ENCODE results near the gene CRYBA4.

The CRYBA4 gene

DNA sequence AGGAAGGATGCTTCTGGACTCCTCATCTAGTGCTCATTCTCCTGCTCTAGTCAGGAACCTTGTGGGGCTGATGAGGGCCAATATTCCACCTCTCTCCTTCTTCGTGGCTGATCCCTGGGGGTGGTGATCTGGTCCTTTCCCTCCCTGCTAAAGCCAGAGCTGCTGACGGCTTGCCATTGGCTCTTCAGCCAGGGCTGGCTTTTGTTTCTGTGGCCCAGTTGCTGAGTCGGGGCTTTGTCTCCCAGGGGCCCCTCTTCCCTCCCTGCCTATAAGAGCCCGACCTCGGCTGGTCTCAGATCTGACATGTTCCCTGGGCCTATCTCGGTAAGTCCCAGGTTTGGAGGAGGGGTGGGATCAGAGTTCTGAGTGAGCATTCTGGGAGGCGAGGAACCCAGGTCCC is at the start of gene CRYBA4:
Gene CRYBA4, plus strand, starts transcription at position 301 of the 400 bp plus-strand sequence. CDS start 634 bp downstream, outside the sequence.
- DNase-seq = no peak

DNA sequence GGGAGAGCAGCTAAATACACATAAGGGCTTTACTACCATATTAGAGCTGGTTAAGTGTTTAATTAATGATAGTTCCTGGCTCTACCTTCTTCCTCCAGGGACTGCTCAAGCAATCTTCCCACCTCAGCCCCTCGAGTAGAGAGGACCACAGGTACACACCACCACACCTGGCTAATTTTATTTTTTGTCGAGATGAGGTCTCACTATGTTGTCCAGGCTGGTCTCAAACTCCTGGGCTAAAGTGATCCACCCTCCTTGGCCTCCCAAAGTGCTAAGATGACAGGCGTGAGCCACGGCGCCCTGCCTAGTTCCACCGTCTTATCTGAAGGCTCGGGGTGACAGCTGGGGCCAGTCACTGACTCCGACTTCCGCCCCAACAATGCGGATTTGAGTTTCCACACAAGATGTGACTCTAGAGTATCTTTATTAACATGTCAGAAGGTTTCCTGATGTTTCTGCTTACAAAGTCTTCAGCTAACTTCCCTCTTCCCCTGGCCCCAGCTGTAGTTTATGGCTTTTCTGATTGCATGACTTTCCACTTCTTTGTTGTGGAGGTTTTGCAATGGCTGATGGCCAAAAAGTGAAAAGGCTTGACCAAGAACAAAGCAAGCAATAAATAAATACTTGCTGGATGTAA is 48.6 kb upstream of the CRYBA4 start:
- peak; percentile 86 for DNase-seq

DNA sequence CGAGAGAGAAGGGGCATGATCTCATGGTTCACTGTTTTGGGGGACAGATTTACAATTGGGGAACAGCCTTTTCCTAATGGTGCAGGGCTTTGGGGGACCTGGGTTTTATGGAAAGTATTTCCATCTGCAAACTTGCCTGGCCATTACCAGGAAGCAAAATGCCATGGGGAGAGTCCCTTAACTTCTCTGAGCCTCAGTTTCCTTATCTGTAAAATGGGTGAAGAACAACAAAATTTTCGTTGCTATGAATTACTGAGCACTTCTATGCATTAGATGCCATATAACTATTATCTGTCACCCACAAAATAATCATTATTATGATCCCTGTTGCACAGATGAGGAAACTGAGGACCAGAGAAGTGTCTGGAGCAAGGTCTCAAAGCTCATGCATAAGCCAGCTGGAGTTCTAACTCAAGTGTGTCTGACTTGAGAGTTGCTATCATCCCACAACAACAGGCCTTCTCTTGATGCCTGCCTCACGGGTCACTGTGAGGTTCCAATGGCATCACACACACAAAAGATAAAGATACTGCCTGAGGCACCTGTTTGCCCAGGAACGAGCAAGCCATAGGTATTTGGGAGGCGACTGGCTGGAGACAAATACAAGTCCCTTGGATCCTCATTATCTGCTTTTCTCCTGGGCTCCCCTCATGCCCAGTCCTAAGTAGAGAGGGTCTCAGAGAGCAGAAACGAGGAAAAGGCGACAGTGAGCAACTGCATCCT is 47.6 kb upstream of the CRYBA4 start:
- no peak for DNase-seq

DNA sequence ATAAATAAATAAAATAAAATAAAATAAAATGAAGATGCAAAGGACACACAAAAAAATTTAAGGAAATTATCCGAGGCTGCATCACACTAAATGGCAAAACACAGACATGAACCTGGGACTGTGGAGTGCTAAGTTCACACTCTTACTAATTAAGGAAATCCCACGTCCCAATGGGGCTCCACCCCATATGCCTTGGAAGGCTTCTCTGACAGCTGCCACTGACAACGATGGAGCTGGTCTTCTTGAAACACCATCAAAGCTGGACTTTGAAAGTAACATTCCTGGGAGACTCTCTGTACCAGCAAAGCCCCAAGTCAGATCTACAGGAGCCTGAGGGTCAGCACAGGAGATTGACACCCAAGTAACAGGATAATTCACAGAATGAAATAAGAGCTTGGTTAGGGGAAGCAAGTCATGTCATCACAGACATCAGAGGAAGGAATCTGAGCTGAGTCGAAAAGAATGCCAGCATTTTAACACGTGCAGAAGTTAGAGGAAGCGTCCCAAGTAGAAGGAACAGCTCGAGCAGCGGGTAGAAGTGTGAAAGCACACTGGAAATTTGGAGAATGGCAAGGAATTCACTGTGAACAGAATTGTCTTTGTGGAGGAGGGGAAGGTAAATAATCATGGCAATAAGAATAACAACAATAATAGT is 45.6 kb upstream of the CRYBA4 start:
- no peak for DNase-seq

DNA sequence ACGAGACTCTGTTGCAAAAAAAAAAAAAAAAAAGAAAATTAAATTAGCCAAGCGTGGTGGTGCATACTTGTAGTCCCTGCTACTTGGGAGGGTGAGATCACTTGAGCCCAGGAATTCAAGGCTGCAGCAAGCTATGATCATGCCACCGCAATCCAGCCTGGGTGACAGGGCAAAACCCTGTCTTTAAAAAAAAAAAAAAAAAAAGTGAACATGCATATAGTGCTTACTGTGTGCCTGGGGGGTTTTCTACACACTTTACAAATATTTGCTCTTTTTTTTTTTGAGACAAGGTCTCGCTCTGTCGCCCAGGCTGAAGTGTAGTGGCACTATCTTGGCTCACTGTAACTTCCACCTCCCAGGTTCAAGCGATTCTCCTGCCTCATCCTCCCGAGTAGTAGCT is 44.7 kb upstream of the CRYBA4 start:
- DNase-seq = no peak

DNA sequence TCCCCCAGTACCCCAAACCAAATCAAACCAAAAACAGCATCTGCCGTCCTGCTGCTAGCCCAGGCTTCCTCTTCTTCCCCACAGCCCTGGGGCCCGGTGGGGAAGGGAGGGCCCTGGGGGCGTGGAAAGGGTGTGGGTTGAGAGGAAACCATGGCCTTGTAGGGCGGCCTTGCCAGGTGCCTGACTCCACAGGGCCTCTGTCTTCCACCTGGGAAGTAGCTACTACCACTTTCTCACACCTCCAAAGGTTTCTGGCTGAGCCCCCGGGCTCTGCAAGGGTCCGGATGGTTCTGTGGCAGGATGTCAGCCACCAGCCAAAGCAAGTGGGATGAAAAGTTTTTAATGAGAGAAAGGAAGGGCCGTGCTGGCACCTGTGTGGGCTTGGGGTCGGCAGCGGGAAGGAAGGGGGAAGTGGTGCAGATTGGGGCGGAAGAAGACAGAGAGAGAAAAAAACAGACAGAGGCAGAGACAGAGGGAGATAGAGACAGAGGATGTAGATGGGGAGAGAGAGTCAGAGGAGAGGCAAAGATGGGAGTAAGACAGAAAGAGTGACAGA is 42.4 kb upstream of the CRYBA4 start:
- peak; percentile 47 for DNase-seq

DNA sequence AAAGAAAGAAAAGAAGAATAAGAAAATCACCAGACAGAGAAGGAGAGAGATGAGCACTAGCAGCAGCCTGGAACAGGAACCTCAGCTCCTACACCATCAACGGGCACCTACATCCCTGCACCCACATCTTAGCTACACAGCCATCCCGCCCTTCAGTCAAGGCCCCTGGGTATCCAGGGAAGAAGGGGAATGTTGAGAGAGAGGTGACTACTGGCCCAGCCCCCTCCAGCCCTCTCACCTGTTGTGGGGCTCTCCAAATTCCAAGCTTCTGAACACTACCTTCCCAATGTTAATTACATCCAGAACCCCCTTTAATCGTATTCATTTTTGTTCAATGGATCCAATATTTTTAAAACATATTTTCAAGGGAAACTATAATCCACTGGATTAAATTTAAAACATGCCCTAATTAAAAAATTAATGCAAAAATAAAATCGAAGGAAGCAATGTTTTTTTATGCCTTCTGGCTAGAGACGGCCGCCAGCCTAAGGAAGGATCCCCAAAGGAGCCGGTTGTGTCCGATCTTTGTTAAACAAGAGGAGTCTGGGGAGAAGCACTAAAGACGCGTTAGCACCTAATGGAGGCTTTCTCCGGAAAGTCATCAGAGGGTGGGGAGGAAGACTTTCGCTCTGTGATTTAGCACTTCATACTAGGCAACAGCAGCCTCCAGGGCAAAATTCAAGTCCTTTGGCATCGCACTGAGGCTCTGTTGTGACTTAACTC is 41.4 kb upstream of the CRYBA4 start:
- no peak for DNase-seq

DNA sequence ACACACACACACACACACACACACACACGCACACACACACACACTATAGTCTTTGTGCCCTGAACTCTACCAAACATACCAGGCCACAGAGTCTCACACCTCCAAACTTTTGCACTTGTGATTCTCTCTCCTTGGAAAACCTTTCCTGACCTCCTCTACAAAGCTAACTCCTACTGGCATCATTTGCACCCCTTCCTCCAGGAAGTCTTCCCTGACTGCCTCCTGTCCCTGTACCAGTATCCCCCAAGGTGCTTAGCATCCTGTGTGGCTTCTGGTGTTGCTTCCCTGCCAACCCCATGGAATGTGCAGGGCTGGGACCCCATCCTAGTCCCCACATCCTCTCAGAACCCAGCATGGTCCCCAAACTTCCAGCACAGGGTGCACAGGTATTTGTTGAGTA is 40.7 kb upstream of the CRYBA4 start:
- no peak for DNase-seq

DNA sequence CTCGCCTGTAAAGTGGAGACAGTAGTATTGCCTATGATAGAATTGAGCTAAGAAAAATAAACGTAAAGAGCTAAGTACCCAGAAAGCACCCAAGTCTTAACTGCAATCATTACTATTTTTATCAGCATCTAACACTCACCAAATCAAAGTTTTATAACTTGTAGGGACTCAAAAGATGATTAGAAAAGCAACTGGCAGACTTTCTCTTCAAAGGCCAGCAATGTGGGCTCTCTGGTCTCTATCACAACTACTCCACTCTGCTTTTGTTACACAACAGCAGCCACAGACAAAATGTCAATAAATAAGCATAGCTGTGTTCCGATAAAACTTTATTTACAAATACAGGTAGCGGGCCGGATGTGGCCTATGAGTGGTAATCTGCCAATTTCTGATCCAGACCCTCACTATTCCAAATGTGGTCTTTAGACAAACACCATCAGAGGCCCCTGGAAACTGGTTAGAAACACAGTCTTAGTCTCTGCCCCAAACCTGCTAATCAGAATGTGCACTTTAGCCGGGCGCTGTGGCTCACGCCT is 40.1 kb upstream of the CRYBA4 start:
- DNase-seq = peak; percentile 70

DNA sequence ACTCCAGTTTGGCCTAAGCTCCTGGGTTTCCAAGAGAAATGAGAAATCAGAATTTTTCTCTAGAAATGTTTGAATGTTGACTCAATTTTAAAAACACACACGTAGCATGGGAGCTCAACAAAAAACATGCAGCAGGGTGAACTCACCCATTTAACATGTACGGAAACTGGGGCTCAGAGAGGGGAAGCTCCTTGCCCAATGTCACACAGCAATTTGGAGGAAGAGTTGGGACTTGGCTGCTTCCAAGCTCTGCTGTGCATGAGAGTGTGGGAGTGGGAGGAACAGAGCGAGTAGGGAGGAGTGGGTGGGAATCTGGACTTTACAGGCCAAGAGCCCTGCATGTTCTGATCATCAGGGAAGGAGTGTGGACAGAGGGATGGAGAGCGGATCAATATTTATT is 37.8 kb upstream of the CRYBA4 start:
- DNase-seq = no peak

DNA sequence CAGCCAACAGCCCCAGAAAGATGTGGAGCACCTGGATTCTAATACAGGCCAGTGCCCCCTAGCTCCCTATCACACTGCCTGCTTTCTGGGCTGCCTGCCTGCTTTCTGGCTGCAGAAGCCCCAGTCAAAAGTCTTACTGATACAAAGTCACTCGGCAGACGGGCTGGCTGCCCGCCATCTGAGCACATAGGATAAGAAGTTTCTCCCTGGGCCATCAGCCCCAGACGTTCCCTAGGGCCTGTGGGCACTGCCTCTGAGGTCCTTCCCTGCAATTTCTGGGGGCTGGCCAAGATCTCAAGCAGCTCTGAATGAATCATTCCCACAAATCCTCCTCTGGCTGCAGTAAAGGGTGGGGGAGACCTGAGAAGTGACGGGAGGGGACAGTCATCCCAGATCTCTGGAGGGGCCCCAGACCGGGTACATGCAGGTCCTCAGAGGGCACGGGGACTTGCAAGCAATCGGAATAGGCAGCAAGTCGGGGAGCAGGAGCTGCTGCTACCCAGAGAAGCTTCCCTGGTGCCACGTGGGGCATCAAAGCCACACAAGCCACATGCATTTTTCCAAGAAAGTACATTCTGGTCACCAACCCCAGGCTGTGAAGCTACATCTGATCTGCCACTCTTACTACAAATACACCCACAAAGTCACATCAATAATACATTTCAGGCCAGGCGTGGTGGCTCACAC is 36.5 kb upstream of the CRYBA4 start:
- DNase-seq = peak; percentile 99

DNA sequence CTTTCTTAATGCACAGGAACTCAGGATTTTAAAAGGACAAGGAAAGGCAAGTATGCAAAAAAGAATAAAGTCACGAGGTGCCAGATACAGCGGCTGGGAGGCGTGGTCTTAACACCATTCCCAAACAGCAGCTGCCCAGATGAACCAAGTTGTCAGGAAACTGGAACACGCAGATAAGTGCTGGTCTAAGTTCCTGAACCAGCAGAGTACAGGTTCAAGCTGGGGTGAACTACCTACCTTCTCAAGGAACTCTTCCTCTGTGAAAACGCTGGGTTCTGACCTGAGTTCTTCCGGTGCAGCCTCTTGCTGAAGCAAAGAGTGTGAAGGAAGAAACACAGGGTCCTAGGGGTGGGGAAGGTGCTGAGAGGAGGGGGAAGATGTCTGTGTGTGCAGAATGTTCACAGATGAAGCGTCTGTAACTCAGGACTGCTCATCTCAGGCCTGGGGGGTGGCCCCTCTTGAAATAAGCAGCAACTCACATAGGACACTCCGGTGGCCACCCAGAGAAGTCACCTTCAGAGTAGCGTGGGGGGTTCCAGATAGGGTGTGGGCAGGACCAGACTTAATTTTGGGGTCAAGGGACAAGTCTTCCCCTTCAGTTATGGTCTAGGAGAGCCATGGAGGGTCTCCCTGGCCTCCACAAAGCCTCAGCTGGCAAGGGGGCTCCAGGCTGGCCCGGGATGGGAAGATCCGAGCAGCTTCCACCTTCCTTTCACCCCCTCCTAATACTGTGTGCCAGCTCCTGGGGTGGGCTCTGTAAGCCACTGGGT is 35.0 kb upstream of the CRYBA4 start:
- peak; percentile 68 for DNase-seq

DNA sequence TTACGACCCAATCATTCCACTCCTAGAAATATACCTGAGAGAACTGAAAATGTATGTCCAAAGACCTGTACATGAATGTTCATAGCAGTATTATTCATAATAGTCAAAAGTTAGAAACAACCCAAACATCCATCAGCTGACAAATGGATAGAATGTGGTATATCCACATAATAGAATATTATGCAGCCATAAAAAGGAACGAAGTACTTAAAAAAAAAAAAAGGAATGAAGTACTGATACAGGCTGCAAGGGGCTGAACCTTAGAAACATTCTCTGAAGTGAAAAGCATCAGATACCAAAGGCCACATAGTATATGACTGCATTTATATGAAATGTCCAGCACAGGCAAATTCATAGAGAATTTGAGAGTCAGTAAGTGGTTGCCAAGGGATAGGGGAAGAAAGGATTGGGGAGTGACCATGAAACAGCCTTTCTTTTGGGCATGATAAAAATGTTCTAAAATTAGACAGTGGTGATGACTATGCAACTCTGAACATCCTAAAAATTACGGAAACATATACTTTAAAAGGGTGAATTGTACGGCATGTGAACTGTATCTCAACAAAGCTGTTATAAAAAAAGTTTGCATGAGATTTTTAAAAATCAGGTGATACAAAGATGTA is 33.7 kb upstream of the CRYBA4 start:
- DNase-seq = peak; percentile 76

DNA sequence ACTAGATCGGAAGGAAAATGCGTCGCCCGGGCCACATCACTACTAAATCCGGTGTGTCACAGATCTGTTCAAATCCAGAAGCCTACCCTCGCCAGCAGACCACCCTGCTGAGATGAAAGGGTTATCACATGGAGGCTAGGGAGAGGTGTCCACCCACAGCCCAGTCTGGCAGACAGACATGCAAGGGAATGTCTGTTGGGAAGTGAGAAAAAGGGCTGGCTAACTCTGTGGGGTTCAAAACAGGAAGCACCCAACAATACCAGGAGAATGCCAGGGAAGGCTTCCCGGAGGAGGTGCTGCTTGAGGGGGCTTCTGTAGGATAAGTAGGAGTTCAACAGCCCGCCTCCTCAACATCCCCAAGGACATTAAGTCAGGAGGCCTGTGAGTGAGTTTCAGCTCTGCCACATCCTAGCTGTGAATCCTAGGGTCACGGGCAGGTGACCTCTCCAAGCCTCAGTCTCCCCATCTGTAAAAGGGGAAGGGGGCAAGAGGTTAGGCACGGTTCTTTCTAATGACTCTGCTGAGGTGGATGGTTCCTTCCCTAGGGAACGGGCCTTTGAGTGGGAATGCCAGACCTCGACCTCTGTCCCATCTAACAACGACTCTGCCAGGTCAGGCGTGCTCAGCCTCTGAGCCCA is 32.9 kb upstream of the CRYBA4 start:
- peak; percentile 34 for DNase-seq

DNA sequence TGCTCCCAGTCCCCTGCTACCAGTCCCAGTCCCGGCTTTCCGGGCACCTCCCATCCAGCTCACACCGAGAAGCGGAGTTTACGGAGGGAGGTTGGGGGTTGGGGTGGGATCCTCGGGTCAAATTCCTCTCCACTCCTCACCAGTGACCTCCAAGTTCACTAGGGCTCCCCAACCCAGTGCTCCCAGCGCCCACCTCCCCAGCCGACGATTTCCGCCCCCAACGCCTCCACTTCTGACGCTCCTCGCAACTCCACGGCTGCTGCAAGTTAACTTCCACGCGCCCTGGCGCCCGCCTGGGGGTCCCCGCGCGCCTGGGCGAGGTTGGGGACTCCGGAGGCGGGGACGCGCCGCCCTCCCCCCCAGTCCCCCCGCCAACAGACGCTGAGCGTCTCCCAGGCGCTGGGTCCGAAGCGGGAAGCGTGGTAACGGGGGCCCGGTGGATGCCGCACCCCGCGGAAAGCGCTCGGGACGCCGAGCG is 32.4 kb upstream of the CRYBA4 start:
- DNase-seq = peak; percentile 52

DNA sequence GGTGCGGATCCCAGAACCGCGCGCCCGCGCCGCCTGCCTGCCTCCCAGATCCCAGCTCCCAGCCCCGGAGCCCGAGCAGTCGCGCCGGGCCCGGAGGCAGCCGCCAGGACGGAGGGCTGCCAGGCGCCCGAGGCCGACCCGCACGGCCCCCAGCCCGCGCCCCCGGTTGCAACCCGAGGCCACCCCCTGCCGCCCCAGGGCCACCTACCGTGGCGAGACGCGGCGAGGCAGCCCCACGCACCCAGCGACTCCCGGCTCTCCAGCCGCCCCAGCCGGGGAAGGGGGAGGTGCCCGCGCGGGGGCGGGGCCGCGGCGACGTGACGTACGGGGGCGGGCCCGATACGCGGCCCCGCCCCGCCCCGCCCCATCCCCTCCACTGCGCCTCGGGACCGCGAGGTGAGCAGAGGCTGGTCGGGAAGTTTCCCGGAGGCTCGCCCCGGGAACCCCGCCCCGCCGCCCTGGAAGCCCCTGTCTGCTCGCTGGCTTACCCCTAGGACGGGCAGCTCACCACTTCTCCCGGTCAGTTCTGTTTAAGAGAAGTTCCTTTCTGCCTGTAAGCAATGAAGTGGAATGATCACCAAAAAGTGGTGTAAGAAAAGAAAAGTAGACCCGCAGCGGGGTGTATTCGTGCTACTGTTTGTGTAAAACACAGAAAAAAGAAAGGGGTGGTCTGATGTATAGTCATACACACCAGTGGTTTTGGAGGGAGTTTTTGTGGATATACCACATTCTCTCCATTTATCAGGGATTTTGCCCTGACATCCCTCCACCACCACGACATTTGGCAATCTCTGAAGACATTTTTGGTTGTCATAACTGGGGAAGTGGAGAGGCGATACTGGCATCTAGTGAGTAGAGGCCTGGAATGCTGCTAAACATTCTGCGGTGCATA is 31.7 kb upstream of the CRYBA4 start, which contains the start of gene TPST2:
Gene TPST2, minus strand, starts transcription at position 288 of the 892 bp plus-strand sequence. CDS start 48,502 bp downstream, outside the sequence.
- DNase-seq = peak; percentile 76

DNA sequence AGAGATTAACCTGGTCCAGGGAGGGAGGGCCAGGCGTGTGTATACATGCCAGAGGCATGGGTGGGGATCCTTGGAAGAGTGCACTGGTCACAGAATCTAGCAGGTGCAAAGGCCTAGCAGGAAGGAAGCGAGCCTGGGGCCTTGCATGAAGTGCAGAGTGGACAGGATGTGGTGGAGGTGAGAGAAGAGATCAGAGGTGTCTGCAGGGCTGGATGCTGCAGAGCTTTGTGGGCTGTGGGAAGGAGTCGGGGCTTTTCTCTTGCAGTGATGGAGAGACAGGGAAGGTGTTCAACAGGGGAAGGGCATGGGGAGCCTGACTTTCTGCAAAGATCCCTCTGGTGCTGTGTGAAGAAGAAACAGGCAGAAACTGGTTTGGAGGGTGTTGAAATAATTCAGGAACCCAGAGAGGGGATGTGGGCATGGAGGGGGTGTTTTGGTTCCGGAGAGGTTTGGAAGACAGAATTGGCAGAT is 29.3 kb upstream of the CRYBA4 start:
- DNase-seq = no peak

DNA sequence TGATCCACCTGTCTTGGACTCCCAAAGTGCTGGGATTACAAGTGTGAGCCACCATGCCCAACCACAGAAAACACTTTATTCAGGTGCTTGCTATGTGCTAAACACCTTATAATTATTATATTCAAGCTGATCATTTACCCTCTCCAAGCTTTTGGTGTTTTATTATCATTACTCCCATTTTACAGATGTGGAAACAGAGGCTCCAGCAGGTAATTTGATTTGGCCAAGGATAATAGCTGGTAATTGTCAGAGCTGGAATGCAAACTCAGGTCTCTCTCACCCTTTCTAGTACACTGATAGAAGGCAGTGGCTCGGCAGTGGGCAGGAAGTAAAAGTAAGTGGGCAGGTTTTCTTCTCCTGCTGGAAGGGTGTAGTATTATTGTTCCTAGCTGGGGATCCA is 28.0 kb upstream of the CRYBA4 start:
- no peak for DNase-seq

DNA sequence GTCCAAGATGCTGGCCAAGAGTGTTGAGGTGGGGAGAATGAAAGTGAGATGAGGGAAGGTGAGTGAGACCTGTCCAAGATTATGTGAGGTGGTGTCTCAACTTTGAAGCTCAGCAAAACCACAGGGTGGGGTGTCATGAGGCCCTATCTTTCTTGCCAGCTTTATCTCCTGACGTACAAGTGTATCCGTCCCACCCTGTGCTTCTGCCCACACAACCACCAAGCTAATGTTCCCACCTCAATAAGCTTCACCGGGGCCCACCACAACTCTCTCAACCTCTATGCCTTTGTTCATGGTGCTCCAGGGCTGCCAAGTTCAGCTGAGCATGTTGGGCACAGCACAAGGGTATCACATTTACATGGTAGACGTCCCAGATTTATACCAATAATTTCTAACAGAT is 24.7 kb upstream of the CRYBA4 start:
- peak; percentile 92 for DNase-seq
